Stimulated activated CD8-positive, alpha-beta memory T cell treated with anti-CD3 and anti-CD28 coated beads, Interleukin-15, amount 100 ng/mL, for 4 hours (primary cell): ENCODE data around the gene SGK1.
"Not testable (repeated sequence)": the region's sequence is repeated elsewhere in the genome, so short reads cannot be mapped to it uniquely, and the experiment has no call there.

Experiments
- DNase-seq, 2 donors: peaks; one replicate each; pipeline ENCODE4 v3.0.0-alpha.2; 2020; ENCODE audit warnings: low read depth in 2 of 2

SGK1 gene

DNA sequence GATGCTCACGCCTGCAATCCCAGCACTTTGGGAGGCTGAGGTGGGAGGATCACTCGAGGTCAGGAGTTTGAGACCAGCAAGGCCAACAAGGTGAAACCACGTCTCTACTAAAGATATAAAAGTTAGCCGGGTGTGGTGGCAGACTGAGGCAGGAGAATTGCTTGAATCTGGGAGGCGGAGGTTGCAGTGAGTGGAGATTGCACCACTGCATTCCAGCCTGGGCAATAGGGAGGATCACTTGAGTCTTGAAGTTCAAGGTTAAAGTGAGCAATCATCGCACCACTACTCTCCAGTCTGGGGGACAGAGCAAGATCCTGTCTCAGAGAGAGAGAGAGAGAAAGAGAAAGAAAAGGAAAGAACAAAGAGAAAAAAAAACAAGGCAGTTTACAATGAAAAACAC, 13.5 kb downstream of the SGK1 start:
- DNase-seq = not testable (repeated sequence)

DNA sequence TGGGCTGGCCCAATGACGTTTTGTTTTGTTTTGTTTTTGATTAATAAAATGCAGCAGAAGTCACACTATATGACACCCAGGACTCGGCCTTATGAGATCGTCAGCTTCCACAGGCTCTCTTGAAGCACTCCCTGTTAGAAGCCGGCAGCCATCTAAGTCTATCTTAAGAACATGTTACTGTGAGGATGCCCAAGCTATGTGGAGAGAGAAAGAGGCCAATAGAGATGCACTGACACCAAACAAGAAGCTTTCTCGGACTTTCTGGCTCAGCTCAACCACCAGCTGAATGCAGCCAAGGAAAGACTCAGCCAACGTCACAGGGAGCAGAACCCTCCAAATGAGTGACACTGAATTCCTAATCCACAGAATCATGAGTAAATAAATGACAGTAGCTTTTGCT, 14.0 kb downstream of the SGK1 start:
- DNase-seq = no peak

DNA sequence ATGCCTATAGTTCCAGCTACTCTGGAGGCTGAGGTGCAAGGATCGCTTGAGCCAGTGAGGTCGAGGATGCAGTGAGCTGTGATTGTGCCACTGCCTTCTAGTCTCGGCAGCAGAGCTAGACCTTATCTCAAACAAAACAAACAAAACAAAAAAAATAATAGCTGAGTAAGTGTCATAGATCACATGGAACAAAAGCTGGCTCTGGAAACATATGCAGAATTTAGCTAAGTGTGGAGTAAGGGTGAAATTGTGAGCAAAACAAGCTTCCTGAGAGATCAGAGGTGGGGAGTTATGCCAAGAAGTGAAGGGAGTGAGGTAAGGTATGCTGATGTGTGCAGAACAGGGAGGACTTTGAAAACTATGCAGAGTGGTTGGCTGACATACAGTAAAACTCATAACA, 18.7 kb downstream of the SGK1 start:
- DNase-seq = no peak

DNA sequence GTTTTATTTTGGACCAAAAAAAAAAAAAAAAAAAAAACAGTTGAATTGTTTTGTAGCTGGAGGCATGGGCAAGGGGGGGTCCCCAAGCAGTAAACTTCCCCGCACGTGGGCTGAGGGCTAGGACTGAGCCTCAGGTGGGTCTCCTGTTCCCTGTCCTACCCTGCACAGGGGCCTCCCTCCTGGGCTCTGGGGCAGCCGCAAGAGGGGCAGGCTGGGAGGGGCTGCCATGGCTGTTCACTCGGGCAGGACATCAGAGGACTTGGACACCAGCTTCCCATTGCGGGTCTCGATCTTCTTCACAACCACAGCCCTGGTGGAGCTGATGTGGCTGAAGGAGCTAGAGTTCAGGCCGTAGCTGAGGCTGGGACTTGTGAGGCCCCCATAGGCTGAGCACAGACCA, 21.1 kb downstream of the SGK1 start:
- no peak for DNase-seq

DNA sequence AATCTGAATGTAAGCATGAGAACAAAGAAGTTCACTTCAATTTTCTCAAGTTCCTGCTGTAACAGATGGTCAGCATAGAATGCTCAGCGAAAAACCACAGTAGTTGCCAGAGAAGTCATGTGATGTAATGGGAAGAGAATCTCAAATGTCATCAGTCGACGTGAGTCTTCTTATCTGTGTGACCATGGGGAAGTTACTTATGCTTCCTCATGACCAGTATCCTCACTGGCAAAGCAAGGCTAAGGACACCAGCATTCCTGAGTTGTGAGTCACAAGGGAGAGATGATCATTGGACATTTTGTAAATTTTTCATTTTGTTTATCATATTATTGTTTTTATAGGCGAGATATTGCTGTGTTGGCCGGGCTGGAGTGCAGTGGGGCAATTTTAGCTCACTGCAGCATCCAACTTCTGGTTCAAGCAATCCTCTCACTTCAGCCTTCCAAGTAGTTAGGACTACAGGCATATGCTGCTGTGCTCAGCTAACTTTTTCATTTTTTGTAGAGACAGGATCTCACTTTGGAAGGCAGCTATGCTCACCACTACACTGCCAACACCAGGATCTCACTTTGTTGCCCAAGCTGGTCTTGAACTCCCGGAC, 21.9 kb downstream of the SGK1 start:
- DNase-seq = no peak

DNA sequence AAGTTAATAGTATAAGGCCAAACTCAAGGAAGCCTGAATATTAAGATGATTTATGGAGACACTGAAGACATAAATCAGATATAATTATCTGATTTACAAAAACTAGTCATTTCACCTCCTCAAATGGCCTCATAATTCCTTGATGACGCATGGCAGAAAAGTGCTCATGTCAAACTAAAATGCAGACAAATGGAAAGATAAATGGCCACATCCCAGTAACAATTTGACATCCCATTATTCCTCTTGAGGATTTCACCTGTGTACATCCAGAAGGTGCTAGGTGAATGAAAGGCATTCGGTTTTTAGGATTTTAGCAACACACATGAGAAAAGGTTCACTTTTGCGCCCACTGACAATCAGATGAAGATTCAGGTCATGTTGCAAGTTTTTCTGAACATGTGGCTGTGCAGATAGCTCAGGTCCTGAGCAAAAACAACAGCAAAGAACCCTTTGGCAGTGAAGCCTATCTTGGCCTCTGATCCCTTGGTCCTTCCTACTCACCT, 24.2 kb downstream of the SGK1 start:
- DNase-seq = no peak

DNA sequence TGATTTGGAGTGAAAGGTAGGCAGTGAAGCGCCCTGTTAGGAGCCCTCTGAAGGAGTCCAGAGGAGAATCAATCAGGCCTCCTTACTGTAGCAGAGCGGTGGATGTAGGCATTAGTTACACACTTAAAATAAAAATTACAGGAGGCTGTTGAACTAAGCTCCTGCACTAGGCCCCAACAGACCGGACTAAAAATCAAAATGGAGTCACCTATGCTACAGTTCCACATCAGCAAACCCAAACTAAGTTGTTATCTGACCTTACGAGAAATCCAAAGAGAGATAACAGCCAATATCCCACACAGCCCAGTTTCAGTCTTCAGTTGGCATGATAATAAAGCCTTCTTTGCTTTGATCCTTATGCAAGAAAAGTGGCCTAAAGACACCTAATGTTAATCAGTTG, 26.8 kb downstream of the SGK1 start:
- DNase-seq = no peak

DNA sequence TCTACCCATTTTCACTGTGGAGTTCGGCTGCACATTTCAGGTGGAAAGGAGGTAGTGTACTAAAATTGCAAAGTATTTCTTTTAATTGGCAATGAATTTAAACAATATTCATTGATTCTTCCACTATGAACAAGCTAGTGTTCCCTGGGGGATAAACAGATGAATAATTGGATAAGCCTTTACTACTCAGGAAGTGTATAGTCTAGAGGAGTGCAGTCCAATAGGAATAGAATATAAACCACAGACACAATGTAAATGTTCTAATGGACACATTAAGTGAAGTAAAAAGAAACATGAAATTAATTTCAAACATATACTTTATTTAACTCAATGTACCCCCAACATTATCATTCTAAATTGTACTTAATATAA, 28.7 kb downstream of the SGK1 start:
- no peak for DNase-seq

DNA sequence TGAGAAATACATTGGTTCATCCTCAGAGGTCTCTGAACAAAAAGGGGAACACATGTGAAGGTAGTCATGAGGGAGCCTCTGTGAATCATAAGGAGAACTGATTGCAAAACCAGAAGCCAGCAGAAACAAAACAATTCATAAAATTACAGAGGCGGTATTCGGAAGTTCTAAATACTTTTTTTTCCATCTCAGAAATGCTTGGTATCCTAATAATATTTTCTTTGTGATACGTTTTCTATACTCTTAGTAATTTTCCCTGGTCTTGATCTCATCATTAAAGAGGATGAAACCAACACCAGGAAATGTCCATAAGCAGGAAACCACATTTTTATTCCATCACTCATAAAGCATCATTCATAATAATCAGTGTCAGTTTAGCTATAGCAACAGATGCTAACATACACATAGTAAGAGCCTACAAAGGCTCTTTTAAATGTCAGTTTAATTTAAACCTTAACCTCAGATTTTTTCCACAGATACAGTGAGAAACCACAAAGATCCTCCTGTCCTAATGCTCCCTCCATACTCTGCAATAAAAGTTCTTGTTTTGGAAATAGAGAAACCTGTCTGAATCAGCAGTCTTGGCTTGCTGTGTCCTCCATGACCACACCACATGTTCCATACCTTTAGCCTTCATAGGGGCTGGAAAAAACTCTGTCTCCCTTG, 29.2 kb downstream of the SGK1 start:
- no peak for DNase-seq

DNA sequence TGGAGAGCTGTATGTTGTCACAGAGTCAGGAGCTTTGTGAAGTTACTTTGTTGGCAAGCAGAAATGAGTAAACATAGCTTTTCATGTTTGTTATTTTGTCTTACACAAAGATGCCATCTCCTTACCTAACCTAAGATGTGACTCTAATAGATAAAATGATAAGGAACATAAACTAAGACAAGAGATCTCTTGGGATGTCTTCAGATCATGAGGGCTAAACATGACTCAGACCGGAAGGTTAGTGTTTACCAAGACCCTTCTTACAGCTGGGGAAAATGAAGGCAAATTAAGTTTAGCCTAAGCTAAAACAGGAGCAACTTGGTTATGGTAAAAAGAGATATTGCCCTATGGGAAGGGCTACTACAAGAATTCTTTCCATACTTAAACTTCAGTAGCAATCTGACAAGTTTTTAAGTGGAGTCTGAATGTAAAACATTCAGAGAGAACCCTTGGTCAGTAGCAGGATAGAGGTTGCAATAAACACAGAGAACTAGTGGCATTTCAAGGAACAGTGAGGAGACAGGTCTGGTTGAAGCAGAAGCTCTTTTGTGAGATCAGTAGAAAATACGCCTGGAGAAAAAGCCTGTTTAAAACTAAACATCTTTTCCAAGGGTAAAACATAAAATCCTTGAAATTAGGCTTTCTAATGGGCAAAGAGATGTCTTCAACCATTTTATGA, 29.9 kb downstream of the SGK1 start:
- no peak for DNase-seq

DNA sequence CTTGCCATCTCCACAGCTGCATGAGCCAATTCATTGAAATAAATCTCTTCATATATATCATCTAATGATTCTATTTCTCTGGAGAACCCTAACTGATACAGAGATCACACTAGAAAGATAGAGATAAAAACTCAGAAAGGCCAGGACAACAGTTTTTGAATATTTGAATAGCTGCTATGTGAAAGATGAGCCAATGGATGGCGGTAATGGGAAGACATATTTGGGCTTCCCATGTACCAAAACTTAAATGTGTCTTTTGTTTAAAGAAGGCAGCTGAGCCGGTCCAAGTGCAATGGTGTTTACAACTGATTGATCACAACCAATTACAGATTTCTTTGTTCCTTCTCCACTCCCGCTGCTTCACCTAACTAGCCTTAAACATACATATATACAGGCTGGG, 35.1 kb downstream of the SGK1 start:
- DNase-seq = no peak

DNA sequence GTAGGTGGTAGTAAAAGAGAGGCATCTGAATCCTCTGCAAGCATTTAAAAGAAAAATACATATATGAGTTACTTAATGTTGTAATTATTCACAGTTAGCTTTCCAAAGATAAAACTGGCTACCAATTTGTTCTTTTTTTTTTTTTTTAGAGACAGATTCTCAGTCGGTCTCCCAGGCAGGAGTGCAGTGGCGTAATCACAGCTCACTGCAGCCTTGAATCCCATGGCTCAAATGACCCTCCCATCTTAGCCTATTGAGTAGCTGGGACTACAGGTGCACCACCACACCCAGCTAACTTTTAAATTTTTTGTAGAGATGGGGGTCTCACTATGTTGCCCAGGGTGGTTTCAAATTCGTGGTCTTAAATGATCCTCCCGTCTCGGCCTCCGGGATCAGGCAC, 36.5 kb downstream of the SGK1 start:
- DNase-seq = no peak

DNA sequence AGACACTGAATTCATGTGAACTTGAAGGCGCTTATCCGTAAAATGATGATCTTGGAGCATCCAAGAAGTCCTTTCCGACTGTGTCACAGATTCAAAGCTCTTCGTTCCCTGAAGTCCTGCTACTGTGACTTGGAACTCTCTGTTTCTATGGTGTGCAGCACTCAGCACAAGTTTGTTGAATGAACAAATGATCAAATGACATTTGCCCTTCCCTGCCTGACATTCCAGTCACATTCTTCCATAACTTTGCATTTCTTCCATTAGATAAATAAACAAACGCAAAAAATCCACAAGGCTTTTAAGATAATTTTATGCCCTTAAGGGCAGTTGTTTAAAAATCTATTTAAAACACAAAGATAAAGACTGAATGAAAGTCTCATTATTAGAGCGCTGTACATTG, 39.9 kb downstream of the SGK1 start:
- no peak for DNase-seq

DNA sequence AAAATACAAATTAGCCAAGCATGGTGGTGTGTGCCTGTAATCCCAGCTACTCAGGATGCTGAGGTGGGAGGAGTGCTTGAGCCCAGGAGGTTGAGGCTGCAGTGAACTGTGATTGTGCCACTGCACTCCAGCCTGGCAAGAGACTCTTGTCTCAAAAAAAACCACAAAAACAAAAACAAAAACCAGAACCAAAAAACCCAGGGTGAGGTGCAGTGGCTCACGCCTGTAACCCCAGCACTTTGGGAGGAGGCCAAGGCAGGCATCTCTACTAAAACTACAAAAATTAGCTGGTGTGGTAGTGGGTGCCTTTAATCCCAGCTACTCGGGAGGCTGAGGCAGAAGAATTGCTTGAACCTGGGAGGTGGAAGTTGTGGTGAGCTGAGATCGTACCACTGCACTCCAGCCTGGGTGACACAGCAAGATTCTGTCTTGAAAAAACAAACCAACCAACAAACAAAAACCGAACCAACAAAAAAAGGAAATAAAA, 41.0 kb downstream of the SGK1 start:
- DNase-seq = not testable (repeated sequence)

DNA sequence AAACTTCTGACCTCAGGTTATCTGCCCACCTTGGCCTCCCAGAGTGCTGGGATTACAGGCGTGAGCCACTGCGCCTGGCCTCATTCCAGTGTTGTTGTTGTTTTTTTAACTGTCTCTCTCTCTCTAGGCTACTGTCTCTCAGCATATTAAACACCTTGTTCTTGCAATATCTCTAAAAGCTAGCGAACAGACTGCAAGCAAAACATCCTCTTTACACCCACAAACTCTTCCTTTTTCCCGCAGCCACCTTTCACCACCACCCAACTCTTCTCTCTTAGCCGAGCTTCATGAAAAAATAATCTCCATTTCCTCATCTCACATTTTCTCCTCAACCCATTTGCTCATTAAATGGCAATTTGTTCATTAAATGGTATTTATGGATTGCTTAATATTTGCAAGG, 45.5 kb downstream of the SGK1 start:
- DNase-seq = no peak

DNA sequence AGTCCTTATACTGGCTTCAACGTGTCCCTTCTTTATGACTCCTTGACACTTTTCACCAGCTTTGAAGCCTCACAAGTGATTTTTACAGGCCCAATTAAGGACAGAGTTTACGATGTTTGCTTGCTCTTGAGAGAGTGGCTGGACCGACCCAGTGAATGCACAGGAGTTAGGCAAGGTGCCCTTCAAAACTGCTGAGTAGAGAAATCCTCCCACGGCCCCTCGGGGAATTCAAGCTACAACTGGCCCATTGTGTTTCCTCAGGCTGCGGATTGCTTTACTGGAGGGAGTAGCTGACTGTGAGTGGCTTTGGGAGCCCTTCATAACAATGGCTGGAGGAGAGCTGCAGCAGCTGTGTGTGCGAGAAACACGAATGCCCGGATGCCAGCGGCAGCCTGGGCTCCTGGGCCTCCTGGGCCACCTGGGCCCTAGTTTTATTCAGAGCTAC, 50.0 kb downstream of the SGK1 start:
- no peak for DNase-seq

DNA sequence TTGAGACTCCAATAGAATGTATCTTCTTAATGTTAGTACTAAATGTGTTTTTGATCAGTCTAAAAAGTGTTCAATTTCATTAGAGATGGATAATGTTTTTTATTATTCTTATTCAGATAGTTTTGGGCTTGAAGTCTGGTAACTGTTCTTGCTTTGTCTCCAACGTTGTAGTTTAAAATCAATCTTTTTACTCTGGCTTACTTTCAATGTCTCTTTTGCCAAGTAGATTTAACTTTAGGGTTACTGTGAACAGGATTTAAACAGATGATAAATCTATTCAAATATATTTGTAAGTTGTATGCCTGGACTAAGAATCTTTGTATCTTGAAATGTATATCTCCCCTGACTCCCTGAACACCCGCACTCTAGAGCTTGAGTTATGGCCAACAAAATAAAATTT, 51.1 kb downstream of the SGK1 start:
- DNase-seq = no peak

DNA sequence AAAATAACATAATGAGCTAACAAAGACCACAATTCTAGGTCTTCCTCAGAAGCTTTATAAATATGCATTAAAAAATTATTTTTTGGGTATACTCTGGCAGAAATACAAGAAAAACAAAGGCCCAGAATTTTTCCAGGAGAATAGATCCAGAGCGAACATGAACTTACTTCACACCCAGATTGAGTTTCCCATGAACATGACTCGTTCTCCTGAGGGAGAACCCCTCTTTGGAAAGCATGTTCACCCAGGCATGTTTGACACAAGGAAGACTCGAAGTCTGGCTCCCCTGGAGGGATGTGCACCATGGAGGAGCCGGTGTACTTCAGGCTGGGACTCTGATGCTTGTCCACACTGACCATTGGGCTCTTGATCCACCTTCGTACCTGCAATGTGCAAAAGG, 56.1 kb downstream of the SGK1 start:
- DNase-seq = no peak

DNA sequence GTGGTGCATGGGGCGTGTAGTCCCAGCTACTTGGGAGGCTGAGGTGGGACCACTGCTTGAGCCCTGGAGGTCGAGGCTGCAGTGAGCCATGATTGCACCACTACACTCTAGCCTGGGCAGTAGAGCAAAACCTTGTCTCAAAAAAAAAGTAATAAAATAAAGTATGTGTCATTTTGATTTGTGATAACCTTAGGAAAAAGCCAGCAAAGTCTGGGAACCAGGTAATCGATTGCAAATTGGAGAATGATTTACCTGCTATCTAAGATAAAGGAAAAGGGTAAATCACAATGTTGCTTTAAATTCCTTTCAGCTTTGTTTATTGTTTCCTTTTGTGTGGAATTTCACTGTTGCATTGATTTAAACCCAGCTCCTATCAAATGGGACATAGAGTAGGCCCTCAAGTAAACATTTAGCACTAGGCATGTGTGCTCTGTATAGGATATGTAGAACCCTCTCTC, 59.0 kb downstream of the SGK1 start:
- no peak for DNase-seq

DNA sequence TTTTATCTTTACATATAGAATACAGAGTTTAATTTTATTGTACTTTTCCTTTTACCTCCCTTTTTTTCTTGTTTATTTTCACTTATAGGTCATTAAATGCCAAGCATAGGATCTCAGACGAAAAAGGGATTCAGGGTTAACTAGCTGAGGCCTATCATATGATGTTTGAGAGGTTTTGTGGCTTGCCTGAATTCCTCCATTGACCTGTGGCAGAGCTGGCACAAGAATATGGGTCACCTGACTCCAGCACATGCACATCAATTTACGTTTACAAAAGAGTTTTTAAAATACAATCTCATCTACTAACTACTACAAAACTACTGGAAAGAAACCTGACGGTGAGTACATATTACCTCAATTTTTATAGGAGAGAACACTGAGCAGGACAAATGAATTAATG, 60.4 kb downstream of the SGK1 start:
- no peak for DNase-seq

DNA sequence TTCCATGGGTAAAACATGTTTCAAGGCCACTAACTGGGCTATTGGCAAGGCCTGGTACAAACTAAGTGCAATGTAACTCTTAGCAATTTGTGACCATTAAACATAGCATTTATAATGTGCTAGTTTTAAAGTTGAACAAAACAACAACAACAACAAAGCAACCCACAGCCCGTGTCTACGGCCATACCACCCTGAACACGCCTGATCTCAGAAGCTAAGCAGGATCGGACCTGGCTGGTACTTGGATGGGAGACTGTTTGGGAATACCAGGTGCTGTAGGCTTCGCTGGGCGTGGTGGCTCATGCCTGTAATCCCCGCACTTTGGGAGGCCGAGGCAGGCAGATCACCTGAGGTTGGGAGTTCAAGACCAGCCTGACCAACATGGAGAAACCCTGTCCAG, 61.0 kb downstream of the SGK1 start:
- DNase-seq = no peak

DNA sequence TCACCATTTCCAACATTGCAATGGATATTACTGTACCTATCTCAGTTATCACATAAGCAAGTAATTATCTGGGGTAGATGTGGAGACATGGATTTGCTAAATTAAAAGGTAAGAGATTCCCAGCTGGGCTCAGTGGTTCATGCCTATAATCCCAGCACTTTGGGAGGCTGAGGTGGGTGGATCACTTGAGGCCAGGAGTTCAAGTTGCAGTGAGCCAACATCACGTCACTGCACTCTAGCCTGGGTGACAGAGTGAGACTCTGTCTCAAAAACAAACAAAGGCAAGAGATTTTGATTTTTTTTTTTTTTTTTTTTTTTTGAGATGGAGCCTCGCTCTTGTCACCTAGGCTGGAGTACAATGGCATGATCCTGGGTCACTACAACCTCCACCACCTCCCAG, 62.6 kb downstream of the SGK1 start:
- DNase-seq = not testable (repeated sequence)

DNA sequence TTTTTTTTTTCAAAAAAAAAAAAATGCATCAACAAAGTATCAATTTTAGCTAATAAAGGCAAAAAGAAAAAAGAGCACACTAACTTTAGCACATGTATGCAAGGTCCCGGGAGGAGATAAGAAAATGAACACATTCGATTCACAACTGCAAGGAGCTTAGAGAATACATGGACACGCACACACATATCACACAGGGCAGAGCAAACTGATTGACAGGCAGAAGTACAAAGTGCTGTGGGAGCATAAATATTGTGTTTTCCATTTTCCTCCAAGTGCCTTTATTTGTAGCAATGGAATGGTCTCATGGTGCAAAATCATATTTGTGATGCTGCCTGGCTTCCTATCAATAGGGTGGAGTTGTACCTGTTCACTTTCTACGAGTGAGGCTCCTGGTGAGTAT, 63.8 kb downstream of the SGK1 start:
- DNase-seq = no peak
